ENCODE data around the gene LMLN. TPM values are rescaled to one million over a fixed set of nuclear protein-coding genes. Genes with fewer than 3 reads are reported as not detected.

LMLN gene
- polyA plus RNA-seq, 1 of the 3 experiments (the other 2 are of a cell fraction): 7.4 TPM

- DNase-seq: no peak
- ChIA-PET CTCF (interaction anchor here (0.7 to 2.9 kb wide), 4 partner anchors 11 to 156 kb away, joined by 3 to 12 read pairs (median 3); no protein-coding TSS in a partner anchor), POLR2A (no interaction called here)
- Histone ChIP-seq H3K79me2 (ENCODE audit: insufficient read depth) (no peaks in the 10 kb centered on the region), H3K27me3 (ENCODE audit: insufficient read depth) (peaks cover 15% of the 10 kb centered on the region; the same call in 1 of the 2 replicates), H3K4me2 (no peak overlapping the region), H3K4me1 (ENCODE audit: control insufficient read depth in 1 of 2, insufficient read depth in 2 of 2, low read depth in 1 of 2, low read length in 1 of 2) (no peaks in the 10 kb centered on the region), H3K9ac (no peak overlapping the region), H3F3A (replicated peaks; ENCODE audit: insufficient read depth) (no peaks in the 10 kb centered on the region), H3K9me2 (no peaks in the 10 kb centered on the region), H2AFZ (ENCODE audit: low read depth) (no peak overlapping the region), H3K27ac (ENCODE audit: low read depth in 2 of 2, low read length in 1 of 2) (no peak overlapping the region), H3K9me3 (no peaks in the 10 kb centered on the region), H3K4me3 (ENCODE audit: low read depth in 2 of 2, low read length in 1 of 2) (no peak overlapping the region), H3K36me3 (replicated peaks in 1 of 2; ENCODE audit: control insufficient read depth in 1 of 2, insufficient read depth in 2 of 2, low read length in 1 of 2) (no peaks in the 10 kb centered on the region), H4K20me1 (ENCODE audit: insufficient read depth) (no peaks in the 10 kb centered on the region)
- WGBS (ENCODE audit: low lambda C conversion rate): 3% methylated on average over 1 of the region's 1 CpG
- TF ChIP-seq POLR2AphosphoS5 (IDR thresholded peaks at IDR 0.05; ENCODE audit: low read depth, low read length): no peak
These were observed 101.4 kb downstream of the LMLN start for GRCh38 chr3:198061119-198062067.

- Histone ChIP-seq H3K4me2 (no peak overlapping the region), H4K20me1 (ENCODE audit: insufficient read depth) (no peaks in the 10 kb centered on the region), H3K36me3 (replicated peaks in 1 of 2; ENCODE audit: control insufficient read depth in 1 of 2, insufficient read depth in 2 of 2, low read length in 1 of 2) (no peaks in the 10 kb centered on the region), H3K9ac (no peak overlapping the region), H3K27ac (ENCODE audit: low read depth in 2 of 2, low read length in 1 of 2) (no peak overlapping the region), H3K27me3 (ENCODE audit: insufficient read depth) (peaks cover 17% of the 10 kb centered on the region; the same call in 1 of the 2 replicates), H3K79me2 (ENCODE audit: insufficient read depth) (no peaks in the 10 kb centered on the region), H2AFZ (ENCODE audit: low read depth) (no peak overlapping the region), H3K9me2 (no peaks in the 10 kb centered on the region), H3K4me3 (ENCODE audit: low read depth in 2 of 2, low read length in 1 of 2) (no peak overlapping the region), H3K4me1 (ENCODE audit: control insufficient read depth in 1 of 2, insufficient read depth in 2 of 2, low read depth in 1 of 2, low read length in 1 of 2) (no peaks in the 10 kb centered on the region), H3F3A (replicated peaks; ENCODE audit: insufficient read depth) (no peaks in the 10 kb centered on the region), H3K9me3 (no peaks in the 10 kb centered on the region)
- TF ChIP-seq TAF1 (IDR thresholded peaks at IDR 0.05; ENCODE audit: borderline replicate concordance, low read depth, low read length) (no peak), JUND (IDR thresholded peaks at IDR 0.05) (no peak), PBX3 (IDR thresholded peaks at IDR 0.05) (no peak), EP300 (IDR thresholded peaks at IDR 0.05; ENCODE audit: borderline replicate concordance in 1 of 2, low read depth in 1 of 2, low read length in 1 of 2) (no peak), USF1 (IDR thresholded peaks at IDR 0.05; ENCODE audit: borderline replicate concordance, low read depth) (no peak), TEAD4 (IDR thresholded peaks at IDR 0.05; ENCODE audit: borderline replicate concordance, insufficient read depth) (no peak), POLR2AphosphoS5 (IDR thresholded peaks at IDR 0.05; ENCODE audit: low read depth, low read length) (no peak), CHD2 (IDR thresholded peaks at IDR 0.05; ENCODE audit: low read length, partially characterized antibody) (no peak)
- POLR2A ChIA-PET: no interaction called here
- WGBS (ENCODE audit: low lambda C conversion rate): 0% methylated on average over 1 of the region's 1 CpG
- CTCF ChIA-PET: interaction anchor here (0.6 to 2.9 kb wide), 4 partner anchors 8 to 50 kb away, joined by 3 to 12 read pairs (median 3); no protein-coding TSS in a partner anchor
- no peak for DNase-seq
These were observed 102.0 kb downstream of the LMLN start for GRCh38 chr3:198062068-198062465.

Measured in SK-N-SH (cell line).